HL-60/S4 (cell line): Measurements from ENCODE around the gene DENND1A.
"Not testable (repeated sequence)": the region's sequence is repeated elsewhere in the genome, so short reads cannot be mapped to it uniquely, and the experiment has no call there.

ENCODE experiments used
- in situ Hi-C: fragments of 300-500 bp; cut with MboI; formaldehyde crosslinking; loops from 2 replicates; pipeline ENCODE4 v1.14.3; 2022; ENCODE audit warnings: low sequenced_read_pairs

DENND1A gene

DNA sequence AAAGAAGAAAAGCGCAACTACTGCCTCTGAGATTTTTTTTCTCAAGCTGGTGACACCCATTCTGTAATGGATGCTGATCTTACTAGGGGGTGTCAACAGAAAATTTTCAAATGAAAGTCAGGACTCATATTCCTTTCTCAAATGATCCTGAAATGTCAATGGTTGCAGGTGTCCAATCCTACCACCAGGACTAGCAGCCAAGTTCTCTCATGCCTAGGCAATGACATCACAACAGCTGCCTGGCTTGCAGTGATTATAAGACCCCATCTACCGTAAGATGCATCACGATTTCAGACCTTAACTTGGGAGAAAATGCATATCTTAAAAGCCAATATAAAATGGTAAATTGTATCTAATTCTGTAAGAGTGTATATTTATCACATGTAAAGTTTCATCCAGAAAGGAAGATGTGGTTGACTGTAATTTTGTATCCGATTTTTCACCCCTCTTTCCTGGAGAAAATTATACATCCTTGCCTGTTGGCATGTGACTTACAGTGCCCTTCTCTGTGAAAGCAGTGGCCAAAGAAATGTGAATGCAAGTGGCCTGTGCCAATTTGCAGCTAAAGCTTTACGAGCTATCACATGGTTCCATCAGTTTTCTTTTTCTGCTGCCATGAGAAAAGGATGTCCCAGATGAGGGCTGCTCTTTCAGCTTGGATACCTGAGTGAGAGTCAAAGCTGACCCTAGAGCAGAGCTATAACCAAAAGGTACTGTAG lies 104.4 kb downstream of the DENND1A start:
- in situ Hi-C loops: no loop called here

- in situ Hi-C loops: no loop called here
These were observed 106.6 kb downstream of the DENND1A start for GRCh38 chr9:123823194-123823947.

DNA sequence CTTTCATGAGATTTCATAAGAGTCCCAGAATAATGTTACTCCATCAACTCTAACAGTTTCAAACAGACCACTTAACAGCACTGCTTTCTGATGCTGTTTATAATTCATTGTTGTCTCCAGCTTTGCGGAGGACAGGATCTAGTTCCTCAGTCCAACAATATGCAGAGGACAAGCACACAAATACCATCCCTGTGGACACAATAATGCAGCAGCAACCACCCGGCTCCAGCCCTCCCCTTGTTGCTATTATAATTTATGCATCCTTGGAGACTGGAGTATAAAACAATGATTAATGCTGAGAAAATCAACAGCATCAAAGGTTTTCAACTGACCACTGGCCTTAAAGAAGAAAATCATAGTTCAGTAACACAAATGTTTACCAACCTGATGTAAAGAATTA lies 108.3 kb downstream of the DENND1A start:
- in situ Hi-C loops: no loop called here

GRCh38 chr9:123820139-123820538 lies 109.8 kb downstream of the DENND1A start:
- in situ Hi-C loops: no loop called here

DNA sequence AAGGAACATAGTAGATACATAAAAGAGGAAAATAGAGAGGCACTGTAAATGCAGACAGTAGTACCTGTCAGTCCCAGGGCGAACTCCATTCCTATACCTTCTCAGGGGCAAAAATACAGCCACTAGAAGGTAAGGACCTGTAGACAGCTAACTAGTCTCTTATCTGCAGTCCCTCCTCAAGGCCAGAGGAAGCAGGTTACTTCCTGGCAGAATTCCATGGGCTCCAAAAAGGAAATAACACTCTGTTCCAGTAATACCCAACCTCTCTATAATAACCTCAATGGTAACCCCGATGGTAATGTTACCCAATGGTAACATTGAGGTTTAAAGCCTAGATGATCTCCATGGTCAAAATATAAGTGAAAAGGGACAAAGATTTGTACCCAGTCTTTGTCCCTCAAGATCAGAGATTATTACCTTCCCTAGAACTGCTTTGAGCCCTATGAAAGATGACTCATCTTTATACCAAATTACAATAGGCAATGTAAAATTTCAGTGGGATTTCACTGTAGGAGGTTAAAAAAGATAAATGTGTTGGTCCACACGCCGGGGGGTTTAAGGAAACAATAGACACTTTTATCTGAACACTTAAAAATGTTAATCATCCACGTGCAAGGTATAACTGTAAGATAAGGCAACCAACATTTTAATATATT lies 113.0 kb downstream of the DENND1A start:
- in situ Hi-C loops: no loop called here

DNA sequence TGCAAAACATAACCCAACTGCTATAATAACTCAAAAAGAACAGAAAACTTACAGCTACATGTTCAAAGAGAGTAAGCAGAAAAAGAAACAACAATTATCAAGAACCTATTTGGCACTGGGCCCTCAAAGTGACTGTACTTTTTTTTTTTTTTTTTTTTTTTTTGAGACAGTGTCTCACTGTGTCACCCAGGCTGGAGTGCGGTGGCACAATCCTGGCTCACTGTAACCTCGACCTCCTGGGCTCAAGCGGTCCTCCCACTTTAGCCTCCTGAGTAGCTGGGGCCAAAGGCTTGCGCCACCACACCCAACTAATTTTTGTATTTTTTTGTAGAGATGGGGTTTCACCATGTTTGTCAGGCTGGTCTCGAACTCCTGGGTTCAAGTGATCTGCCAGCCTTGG lies 114.1 kb downstream of the DENND1A start:
- in situ Hi-C loops: not testable (repeated sequence)

- in situ Hi-C loops: no loop called here
These were observed 115.4 kb downstream of the DENND1A start for GRCh38 chr9:123814496-123814895.

- in situ Hi-C loops: no loop called here
These were observed 116.9 kb downstream of the DENND1A start for GRCh38 chr9:123812984-123813383.

DNA sequence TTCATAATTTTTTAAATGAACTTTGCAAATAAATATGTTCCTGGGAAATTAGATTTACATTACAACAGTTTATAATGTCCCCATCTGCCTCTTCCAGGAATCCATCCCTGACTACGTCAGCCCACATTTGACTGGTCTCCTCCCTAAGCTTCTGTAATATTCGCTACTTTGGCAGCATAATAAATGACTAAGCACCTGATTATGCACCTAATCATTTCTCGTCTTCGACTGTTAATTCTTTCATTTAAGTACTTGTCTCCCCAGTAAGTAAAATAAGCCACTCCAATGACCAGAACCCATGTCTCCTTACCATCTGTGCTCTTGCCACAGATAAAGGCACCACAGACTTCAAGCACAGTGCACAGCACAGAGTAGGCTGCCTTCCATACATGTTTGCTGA lies 122.7 kb downstream of the DENND1A start:
- in situ Hi-C loops: no loop called here

GRCh38 chr9:123806829-123807228 lies 123.1 kb downstream of the DENND1A start:
- in situ Hi-C loops: no loop called here

GRCh38 chr9:123798195-123798594 lies 131.7 kb downstream of the DENND1A start:
- in situ Hi-C loops: no loop called here

DNA sequence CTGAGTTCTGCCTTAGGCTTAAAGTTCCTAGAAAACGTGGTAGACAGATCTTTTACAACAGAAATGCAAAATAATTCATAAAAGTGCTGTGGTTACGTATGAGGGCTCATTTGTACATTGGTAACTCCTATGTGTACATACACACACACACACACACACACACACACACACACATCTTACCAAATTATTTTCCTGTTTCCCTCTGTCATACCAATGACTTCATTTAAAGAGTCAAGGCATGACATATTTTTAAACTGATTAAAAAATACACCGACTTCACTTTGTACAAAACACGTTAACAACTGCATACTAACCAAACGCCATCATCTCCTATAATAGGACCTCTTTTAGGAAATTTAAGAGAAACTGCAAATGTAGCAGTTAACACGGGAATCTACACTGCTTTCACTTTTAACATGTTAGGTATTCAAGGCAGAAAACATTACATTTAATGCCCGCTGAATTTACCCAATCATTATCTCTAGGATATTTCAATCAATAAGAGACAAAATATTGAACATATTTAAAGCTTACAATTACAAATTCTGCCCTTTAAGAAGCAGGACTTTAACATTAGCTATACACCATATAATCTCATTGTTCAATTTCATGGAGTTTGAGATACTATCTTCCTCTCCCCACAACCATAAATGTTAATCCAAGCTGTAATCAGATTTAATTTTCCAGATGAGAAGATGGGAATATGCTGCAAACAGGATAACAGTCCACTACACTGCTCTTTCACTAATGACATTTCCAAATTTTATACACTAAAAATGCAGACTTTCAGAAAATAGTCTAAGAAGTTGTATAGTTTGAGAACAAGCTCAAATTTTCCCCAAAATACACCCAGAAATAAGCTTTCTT lies 133.1 kb downstream of the DENND1A start:
- in situ Hi-C loops: no loop called here

GRCh38 chr9:123796094-123796493 lies 133.8 kb downstream of the DENND1A start:
- in situ Hi-C loops: no loop called here

GRCh38 chr9:123795336-123795735 lies 134.6 kb downstream of the DENND1A start:
- in situ Hi-C loops: no loop called here

GRCh38 chr9:123792501-123792900 lies 137.4 kb downstream of the DENND1A start:
- in situ Hi-C loops: no loop called here

DNA sequence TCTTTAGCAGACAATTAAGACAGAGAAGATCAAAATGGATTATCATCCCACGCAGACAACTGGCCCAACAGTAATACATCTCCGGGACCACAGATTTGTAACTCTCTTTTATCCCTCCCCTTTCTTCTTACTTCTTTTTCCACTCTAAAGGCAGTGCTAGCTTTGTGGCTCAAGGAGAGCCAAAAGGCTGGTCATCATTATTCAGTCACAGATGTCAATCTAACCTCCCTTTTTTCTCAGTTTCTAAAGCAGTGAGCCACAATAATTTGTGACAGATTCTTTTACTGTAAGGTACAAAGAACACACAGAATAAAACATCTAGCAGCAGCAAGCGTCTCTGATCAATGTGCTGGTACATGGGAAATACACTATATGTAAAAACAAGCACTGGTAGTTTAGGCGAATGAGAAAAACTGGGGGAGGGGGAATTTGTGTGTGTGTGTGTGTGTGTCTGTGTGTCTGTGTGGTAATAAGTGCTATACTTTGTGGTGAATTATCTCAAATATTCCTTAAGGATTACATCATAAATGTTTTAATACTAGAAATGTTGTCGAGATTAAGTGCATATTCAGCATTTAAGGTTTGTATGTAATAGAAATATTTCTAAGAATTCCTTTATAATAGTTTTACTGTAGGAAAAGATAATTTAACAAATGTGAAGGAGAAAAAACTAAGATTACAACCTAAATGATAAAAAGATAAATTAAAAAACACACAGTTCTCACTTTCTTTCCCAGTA lies 140.2 kb downstream of the DENND1A start:
- in situ Hi-C loops: no loop called here

DNA sequence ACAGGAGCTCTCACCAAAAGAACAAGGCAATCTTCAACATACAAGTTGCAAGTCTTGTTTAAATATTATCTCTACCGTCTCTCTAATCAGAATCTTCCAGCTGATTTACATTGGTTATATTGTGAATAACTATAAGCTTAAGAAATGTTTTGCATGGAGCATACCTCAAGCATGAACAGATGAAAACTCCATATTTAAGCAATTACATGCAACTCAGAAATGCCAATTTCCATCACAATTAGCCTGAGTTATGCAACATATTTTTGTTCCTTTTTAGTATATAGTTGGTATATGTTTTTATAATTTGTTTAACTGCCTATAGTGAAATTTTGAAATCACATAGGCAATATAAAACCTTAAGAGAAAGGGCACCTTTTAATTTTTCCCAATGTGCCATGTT lies 142.5 kb downstream of the DENND1A start:
- in situ Hi-C loops: no loop called here

- in situ Hi-C loops: no loop called here
These were observed 145.4 kb downstream of the DENND1A start for GRCh38 chr9:123784518-123784917.

- in situ Hi-C loops: no loop called here
These were observed 151.6 kb downstream of the DENND1A start for GRCh38 chr9:123778232-123778902.
